DOHH2 (cell line): ENCODE measurements around the gene ZNHIT6.

Experiments
- H3F3A ChIP-seq: fragments of 200-600 bp; sonication (generic), shearing (Covaris generic); 2 replicates; pipeline ENCODE4 v1.6.0; 2016; ENCODE audit warnings: antibody characterized with exemption, mild to moderate bottlenecking; ENCODE audit not compliant: control insufficient read depth, insufficient read depth
- H3K27ac ChIP-seq: fragments of 200-600 bp; sonication (generic); 2 replicates; pipeline ENCODE4 v1.5.1; 2014; ENCODE audit warnings: low read depth, mild to moderate bottlenecking, low read length, moderate library complexity
- H3K27me3 ChIP-seq: fragments of 200-600 bp; sonication (generic); 2 replicates; pipeline ENCODE4 v1.6.1; 2014; ENCODE audit warnings: mild to moderate bottlenecking, low read length, mixed read lengths; ENCODE audit not compliant: control insufficient read depth
- H3K36me3 ChIP-seq: fragments of 200-600 bp; sonication (generic); 2 replicates; pipeline ENCODE4 v1.6.1; 2014; ENCODE audit warnings: mild to moderate bottlenecking, low read length, moderate library complexity, mixed read lengths; ENCODE audit not compliant: control insufficient read depth
- H3K4me1 ChIP-seq: fragments of 200-600 bp; sonication (generic); 2 replicates; pipeline ENCODE4 v1.6.1; 2014; ENCODE audit warnings: mild to moderate bottlenecking, low read length, mixed read lengths; ENCODE audit not compliant: control insufficient read depth
- H3K4me2 ChIP-seq: fragments of 200-600 bp; sonication (generic); 2 replicates; pipeline ENCODE4 v1.6.0; 2014; ENCODE audit warnings: mild to moderate bottlenecking, low read length, moderate library complexity
- H3K4me3 ChIP-seq: fragments of 200-600 bp; sonication (generic); 2 replicates; pipeline ENCODE4 v1.5.1; 2014; ENCODE audit warnings: mild to moderate bottlenecking, low read length, mixed read lengths
- H3K79me2 ChIP-seq: fragments of 200-600 bp; sonication (generic); 2 replicates; pipeline ENCODE4 v1.6.1; 2014; ENCODE audit warnings: mild to moderate bottlenecking, low read length, mixed read lengths; ENCODE audit not compliant: control insufficient read depth
- H3K9me2 ChIP-seq: fragments of 200-600 bp; sonication (generic); replicated peaks from 2 replicates; pipeline ENCODE4 v1.6.1; 2014; ENCODE audit warnings: mild to moderate bottlenecking, low read length, mixed read lengths; ENCODE audit not compliant: control insufficient read depth
- H3K9me3 ChIP-seq: fragments of 200-600 bp; sonication (generic); 2 replicates; pipeline ENCODE4 v1.6.1; 2014; ENCODE audit warnings: antibody characterized with exemption, low read length, mixed read lengths; ENCODE audit not compliant: control insufficient read depth, insufficient read depth
- H4K20me1 ChIP-seq: fragments of 200-600 bp; sonication (generic); 2 replicates; pipeline ENCODE4 v1.6.0; 2014; ENCODE audit warnings: low read depth, mild to moderate bottlenecking, antibody characterized with exemption, low read length, moderate library complexity; ENCODE audit not compliant: control insufficient read depth, insufficient read depth
- EZH2phosphoT487 ChIP-seq: fragments of 200-600 bp; sonication (generic); IDR thresholded peaks from 2 replicates; pipeline ENCODE4 v1.6.1; 2017; ENCODE audit warnings: borderline replicate concordance, mild to moderate bottlenecking, antibody characterized with exemption, low read length, moderate library complexity, mixed read lengths
- TF ChIP-seq, protein P1 (sequence below): fragments of 200-600 bp; sonication (generic); IDR thresholded peaks from one replicate; pipeline ENCODE4 v1.5.1; 2014; ENCODE audit warnings: antibody characterized with exemption, mild to moderate bottlenecking, low read depth, low read length; ENCODE audit not compliant: poor library complexity, severe bottlenecking

The ZNHIT6 gene

DNA sequence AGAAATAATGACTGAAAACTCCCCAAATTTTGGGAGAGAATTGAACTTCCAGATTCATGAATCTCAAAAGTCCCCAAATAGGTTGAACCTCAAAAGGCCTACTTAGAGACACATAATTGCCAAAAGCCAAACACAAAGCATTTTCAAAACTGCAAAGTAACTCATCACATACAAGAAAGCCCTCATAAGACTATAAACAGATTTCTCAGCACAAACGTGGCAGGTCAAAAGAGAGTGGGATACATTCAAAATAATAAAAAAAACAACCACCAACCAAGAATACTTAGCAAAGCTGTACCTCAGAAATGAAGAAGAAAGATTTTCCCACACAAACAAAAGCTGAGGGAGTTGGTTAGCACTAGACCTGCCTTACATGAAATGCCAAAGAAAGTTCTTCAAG is 69.8 kb downstream of the ZNHIT6 start:
- no peak overlapping the region for H3K4me2 ChIP-seq
- H3K4me3 ChIP-seq, result no peak overlapping the region
- no peak for TF ChIP-seq EZH2phosphoT487
- TF ChIP-seq, protein P1, sequence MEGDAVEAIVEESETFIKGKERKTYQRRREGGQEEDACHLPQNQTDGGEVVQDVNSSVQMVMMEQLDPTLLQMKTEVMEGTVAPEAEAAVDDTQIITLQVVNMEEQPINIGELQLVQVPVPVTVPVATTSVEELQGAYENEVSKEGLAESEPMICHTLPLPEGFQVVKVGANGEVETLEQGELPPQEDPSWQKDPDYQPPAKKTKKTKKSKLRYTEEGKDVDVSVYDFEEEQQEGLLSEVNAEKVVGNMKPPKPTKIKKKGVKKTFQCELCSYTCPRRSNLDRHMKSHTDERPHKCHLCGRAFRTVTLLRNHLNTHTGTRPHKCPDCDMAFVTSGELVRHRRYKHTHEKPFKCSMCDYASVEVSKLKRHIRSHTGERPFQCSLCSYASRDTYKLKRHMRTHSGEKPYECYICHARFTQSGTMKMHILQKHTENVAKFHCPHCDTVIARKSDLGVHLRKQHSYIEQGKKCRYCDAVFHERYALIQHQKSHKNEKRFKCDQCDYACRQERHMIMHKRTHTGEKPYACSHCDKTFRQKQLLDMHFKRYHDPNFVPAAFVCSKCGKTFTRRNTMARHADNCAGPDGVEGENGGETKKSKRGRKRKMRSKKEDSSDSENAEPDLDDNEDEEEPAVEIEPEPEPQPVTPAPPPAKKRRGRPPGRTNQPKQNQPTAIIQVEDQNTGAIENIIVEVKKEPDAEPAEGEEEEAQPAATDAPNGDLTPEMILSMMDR, result no peak

GRCh38 chr1:85630493-85630892 is 77.7 kb downstream of the ZNHIT6 start:
- no peaks in the 10 kb centered on the region for H3K36me3 ChIP-seq
- no peaks in the 10 kb centered on the region for H3K9me2 ChIP-seq
- TF ChIP-seq EZH2phosphoT487, result no peak
- TF ChIP-seq, protein P1, result no peak
- H3K4me1 ChIP-seq, result no peaks in the 10 kb centered on the region
- no peaks in the 10 kb centered on the region for H3K9me3 ChIP-seq
- H3K4me3 ChIP-seq, result no peak overlapping the region
- H4K20me1 ChIP-seq, result no peaks in the 10 kb centered on the region
- no peaks in the 10 kb centered on the region for H3F3A ChIP-seq
- no peak overlapping the region for H3K4me2 ChIP-seq
- no peak overlapping the region for H3K27ac ChIP-seq
- no peaks in the 10 kb centered on the region for H3K79me2 ChIP-seq
- no peaks in the 10 kb centered on the region for H3K27me3 ChIP-seq

More for the DNA sequence above, 69.8 kb downstream of the ZNHIT6 start:
- Histone ChIP-seq H3K79me2 (no peaks in the 10 kb centered on the region), H3K9me2 (no peaks in the 10 kb centered on the region), H3K27ac (no peak overlapping the region), H4K20me1 (no peaks in the 10 kb centered on the region), H3K4me1 (no peaks in the 10 kb centered on the region), H3K36me3 (peaks cover 15% of the 10 kb centered on the region), H3K9me3 (peaks cover 4% of the 10 kb centered on the region; the same call in 1 of the 2 replicates), H3F3A (no peaks in the 10 kb centered on the region), H3K27me3 (no peaks in the 10 kb centered on the region)

GRCh38 chr1:85629532-85629920 is 78.7 kb downstream of the ZNHIT6 start:
- no peaks in the 10 kb centered on the region for H3K9me3 ChIP-seq
- no peak for TF ChIP-seq EZH2phosphoT487
- TF ChIP-seq, protein P1, result no peak
- H3K27me3 ChIP-seq, result no peaks in the 10 kb centered on the region
- H3K4me2 ChIP-seq, result no peak overlapping the region
- no peak overlapping the region for H3K4me3 ChIP-seq
- no peaks in the 10 kb centered on the region for H4K20me1 ChIP-seq
- no peaks in the 10 kb centered on the region for H3K36me3 ChIP-seq
- H3F3A ChIP-seq, result no peaks in the 10 kb centered on the region
- H3K27ac ChIP-seq, result no peak overlapping the region
- no peaks in the 10 kb centered on the region for H3K79me2 ChIP-seq
- H3K4me1 ChIP-seq, result no peaks in the 10 kb centered on the region
- no peaks in the 10 kb centered on the region for H3K9me2 ChIP-seq
